Activated CD4-positive, alpha-beta T cell treated with anti-CD3 and anti-CD28 coated beads for 36 hours (primary cell): ENCODE results near the gene TERT. TPM values are rescaled to one million over a fixed set of nuclear protein-coding genes. Genes with fewer than 3 reads are reported as not detected.
"Not testable (repeated sequence)": the region's sequence is repeated elsewhere in the genome, so short reads cannot be mapped to it uniquely, and the experiment has no call there.

ENCODE experiments used
- ATAC-seq: fragments of 200-7000 bp; cut with Tn5 transposase; one replicate; pipeline ENCODE4 v1.10.0; 2021; ENCODE audit warnings: mild to moderate bottlenecking, moderate library complexity
- CTCF ChIA-PET: fragments of 350-600 bp; sonication (Branson Sonifier 250); formaldehyde crosslinking; loops from one replicate; lab custom pipeline; 2021; ENCODE audit warnings: antibody characterized with exemption; lab: Charles Lee
- POLR2A ChIA-PET: fragments of 350-600 bp; sonication (Branson Sonifier 250); formaldehyde crosslinking; loops from one replicate; lab custom pipeline; 2021; ENCODE audit warnings: antibody characterized with exemption, inconsistent platforms; lab: Charles Lee
- DNase-seq: peaks from one replicate; pipeline ENCODE4 v3.0.0-alpha.2; 2020
- H3K27ac Mint-ChIP-seq: one replicate; pipeline ENCODE4 v1.8.0; 2021; ENCODE audit warnings: mixed read lengths
- H3K27me3 Mint-ChIP-seq: one replicate; pipeline ENCODE4 v1.8.0; 2021; ENCODE audit warnings: mixed read lengths
- H3K36me3 Mint-ChIP-seq: one replicate; pipeline ENCODE4 v1.8.0; 2021; ENCODE audit warnings: low read depth, mixed read lengths
- H3K4me1 Mint-ChIP-seq: one replicate; pipeline ENCODE4 v1.8.0; 2021; ENCODE audit warnings: mixed read lengths
- H3K4me3 Mint-ChIP-seq: one replicate; pipeline ENCODE4 v1.8.0; 2021; ENCODE audit warnings: mild to moderate bottlenecking, moderate library complexity, mixed read lengths
- H3K9me3 Mint-ChIP-seq: one replicate; pipeline ENCODE4 v1.8.0; 2021; ENCODE audit warnings: low read depth, mixed read lengths
- intact Hi-C, 2 experiments: fragments of 100-400 bp; cut with DNase I in 1 of 2; cut with micrococcal nuclease in 1 of 2; formaldehyde crosslinking; loops; one replicate each; pipeline versions ENCODE4 v1.14.2 to v1.15.1; 2022 to 2024; cut with DNase I, micrococcal nuclease
- total RNA-seq, 2 experiments: library from RNA; stranded (reverse); gene quantifications; one replicate each; pipeline ENCODE4 v1.2.3, GENCODE V29; 2021

Gene TERT
- total RNA-seq, 2 experiments from 2014 or later: 8.5 to 11.9 TPM

GRCh38 chr5:1291611-1292080 is 3.2 kb downstream of the TERT start:
- ATAC-seq (no peak), DNase-seq (no peak)
- POLR2A ChIA-PET: no interaction called here
- Mint-ChIP-seq H3K27ac (no peak overlapping the region), H3K4me1 (peaks cover 11% of the 10 kb centered on the region), H3K4me3 (no peak overlapping the region), H3K36me3 (peaks cover 17% of the 10 kb centered on the region), H3K9me3 (no peaks in the 10 kb centered on the region), H3K27me3 (no peaks in the 10 kb centered on the region)
- intact Hi-C loops: no loop called here
- CTCF ChIA-PET: no interaction called here

GRCh38 chr5:1290956-1291355 is 3.9 kb downstream of the TERT start:
- H3K9me3 Mint-ChIP-seq, H3K27me3 Mint-ChIP-seq, H3K4me3 Mint-ChIP-seq, H3K27ac Mint-ChIP-seq, POLR2A ChIA-PET, ATAC-seq, CTCF ChIA-PET, intact Hi-C loops, DNase-seq: not testable (repeated sequence)
- peaks cover 11% of the 10 kb centered on the region for H3K4me1 Mint-ChIP-seq
- peaks cover 19% of the 10 kb centered on the region for H3K36me3 Mint-ChIP-seq

DNA sequence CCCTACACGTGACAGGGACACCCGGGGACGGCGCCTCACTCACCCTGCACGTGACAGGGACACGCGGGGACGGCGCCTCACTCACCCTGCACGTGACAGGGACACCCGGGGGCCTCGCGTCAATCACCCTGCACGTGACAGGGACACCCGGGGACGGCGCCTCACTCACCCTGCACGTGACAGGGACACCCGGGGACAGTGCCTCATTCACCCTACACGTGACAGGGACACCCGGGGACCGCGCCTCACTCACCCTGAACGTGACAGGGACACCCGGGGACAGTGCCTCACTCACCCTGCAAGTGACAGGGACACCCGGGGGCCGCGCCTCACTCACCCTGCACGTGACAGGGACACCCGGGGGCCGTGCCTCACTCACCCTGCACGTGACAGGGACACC is 5.3 kb downstream of the TERT start:
- CTCF ChIA-PET, H3K9me3 Mint-ChIP-seq, H3K27ac Mint-ChIP-seq, DNase-seq, H3K27me3 Mint-ChIP-seq, intact Hi-C loops, POLR2A ChIA-PET, H3K4me3 Mint-ChIP-seq, ATAC-seq: not testable (repeated sequence)
- peaks cover 11% of the 10 kb centered on the region for H3K4me1 Mint-ChIP-seq
- H3K36me3 Mint-ChIP-seq: peaks cover 20% of the 10 kb centered on the region

DNA sequence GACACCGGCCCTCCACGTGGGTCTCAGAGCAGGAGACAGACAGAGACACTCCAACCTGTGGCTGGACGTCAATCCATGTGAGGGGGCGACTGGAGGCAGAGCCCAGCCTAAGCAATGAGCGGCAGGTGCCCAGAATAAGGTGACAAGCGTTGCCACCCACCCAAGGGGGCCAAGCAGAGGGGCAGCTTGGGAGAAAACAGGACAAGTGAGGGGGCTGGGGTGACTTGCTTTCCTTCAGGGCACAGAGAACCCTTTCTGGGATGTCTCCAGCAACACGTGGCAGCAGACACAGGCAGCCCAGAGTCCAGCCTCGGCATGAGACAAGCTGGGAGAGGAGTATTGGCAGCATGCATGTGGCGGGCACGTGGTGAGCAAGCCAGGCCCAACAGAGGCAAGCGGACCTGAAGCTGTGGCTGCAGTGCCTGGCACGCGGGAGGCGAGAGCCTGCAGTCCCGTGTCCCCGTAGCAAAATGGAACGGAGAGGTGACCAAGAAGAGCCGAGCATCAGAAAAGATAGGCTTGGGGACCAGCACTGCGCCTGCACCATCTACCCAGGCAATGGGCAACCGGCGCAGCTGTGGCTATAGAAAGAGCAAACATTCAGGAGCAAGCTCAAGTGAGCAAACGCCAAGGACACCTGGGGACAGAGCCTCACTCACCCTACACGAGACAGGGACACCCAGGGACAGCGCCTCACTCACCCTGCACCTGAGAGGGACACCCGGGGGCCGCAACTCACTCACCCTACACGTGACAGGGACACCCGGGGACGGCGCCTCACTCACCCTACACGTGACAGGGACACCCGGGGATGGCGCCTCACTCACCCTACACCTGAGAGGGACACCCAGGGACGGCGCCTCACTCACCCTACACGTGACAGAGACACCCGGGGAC is 6.2 kb downstream of the TERT start:
- Mint-ChIP-seq H3K9me3 (no peaks in the 10 kb centered on the region), H3K36me3 (peaks cover 20% of the 10 kb centered on the region), H3K4me1 (peaks cover 10% of the 10 kb centered on the region), H3K4me3 (no peak overlapping the region), H3K27ac (no peak overlapping the region), H3K27me3 (no peaks in the 10 kb centered on the region)
- DNase-seq (no peak), ATAC-seq (no peak)
- ChIA-PET POLR2A (no interaction called here), CTCF (interaction anchor here (1.1 kb wide), 1 partner anchor 27 kb away, joined by 3 read pairs; no protein-coding TSS in a partner anchor)
- intact Hi-C loops: no loop called here

- no peak for ATAC-seq
- Mint-ChIP-seq H3K4me3 (no peak overlapping the region), H3K9me3 (no peaks in the 10 kb centered on the region), H3K27me3 (no peaks in the 10 kb centered on the region), H3K36me3 (peaks cover 14% of the 10 kb centered on the region), H3K4me1 (no peaks in the 10 kb centered on the region), H3K27ac (no peak overlapping the region)
- ChIA-PET POLR2A (no interaction called here), CTCF (no interaction called here)
- no peak for DNase-seq
- intact Hi-C loops: no loop called here
Measured at GRCh38 chr5:1285883-1286291, 9.0 kb downstream of the TERT start.

DNA sequence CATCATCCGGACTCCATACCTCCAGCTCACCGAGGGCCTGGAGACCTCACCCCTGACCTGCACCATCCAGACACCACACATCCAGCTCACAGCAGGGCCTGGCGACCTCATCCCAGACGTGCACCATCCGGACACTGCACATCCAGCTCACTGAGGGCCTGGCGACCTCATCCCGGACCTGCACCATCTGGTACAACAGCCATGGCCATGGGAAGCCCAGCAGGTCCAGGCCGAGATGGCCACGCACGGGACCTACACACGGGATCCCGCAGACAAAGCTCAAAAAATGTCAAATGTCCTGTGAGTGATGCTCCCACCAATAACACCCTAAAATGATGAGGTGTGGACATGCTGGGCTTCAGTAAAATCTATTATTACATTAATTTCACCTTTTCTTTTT is 9.7 kb downstream of the TERT start:
- ChIA-PET CTCF (no interaction called here), POLR2A (no interaction called here)
- H3K36me3 Mint-ChIP-seq: peaks cover 14% of the 10 kb centered on the region
- ATAC-seq (no peak), DNase-seq (no peak)
- H3K4me1 Mint-ChIP-seq: no peaks in the 10 kb centered on the region
- no peak overlapping the region for H3K4me3 Mint-ChIP-seq
- H3K27me3 Mint-ChIP-seq: no peaks in the 10 kb centered on the region
- H3K9me3 Mint-ChIP-seq: no peaks in the 10 kb centered on the region
- no peak overlapping the region for H3K27ac Mint-ChIP-seq
- intact Hi-C loops: no loop called here

GRCh38 chr5:1284336-1284970 is 10.4 kb downstream of the TERT start:
- ATAC-seq, H3K4me3 Mint-ChIP-seq, H3K9me3 Mint-ChIP-seq, CTCF ChIA-PET, H3K4me1 Mint-ChIP-seq, POLR2A ChIA-PET, H3K27ac Mint-ChIP-seq, intact Hi-C loops, H3K27me3 Mint-ChIP-seq, DNase-seq: not testable (repeated sequence)
- peaks cover 14% of the 10 kb centered on the region for H3K36me3 Mint-ChIP-seq

- H3K9me3 Mint-ChIP-seq, intact Hi-C loops, ATAC-seq, CTCF ChIA-PET, DNase-seq, H3K4me3 Mint-ChIP-seq, H3K4me1 Mint-ChIP-seq, H3K27me3 Mint-ChIP-seq, H3K27ac Mint-ChIP-seq, POLR2A ChIA-PET: not testable (repeated sequence)
- H3K36me3 Mint-ChIP-seq: peaks cover 16% of the 10 kb centered on the region
Measured at GRCh38 chr5:1283729-1284041, 11.2 kb downstream of the TERT start.

DNA sequence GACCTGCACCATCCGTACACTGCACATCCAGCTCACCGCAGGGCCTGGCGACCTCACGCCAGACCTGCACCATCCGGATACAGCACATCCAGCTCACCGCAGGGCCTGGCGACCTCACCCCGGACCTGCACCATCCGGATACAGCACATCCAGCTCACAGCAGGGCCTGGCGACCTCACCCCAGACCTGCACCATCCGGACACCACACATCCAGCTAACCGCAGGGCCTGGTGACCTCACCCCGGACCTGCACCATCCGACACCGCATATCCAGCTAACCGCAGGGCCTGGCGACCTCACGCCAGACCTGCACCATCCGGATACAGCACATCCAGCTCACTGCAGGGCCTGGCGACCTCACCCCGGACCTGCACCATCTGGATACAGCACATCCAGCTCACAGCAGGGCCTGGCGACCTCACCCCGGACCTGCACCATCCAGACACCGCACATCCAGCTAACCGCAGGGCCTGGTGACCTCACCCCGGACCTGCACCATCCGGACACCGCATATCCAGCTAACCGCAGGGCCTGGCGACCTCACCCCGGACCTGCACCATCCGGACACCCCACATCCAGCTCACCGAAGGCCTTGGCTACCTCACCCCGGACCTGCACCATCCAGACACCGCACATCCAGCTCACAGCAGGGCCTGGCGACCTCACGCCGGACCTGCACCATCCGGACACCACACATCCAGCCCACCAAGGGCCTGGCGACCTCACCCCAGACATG is 11.7 kb downstream of the TERT start:
- DNase-seq, H3K4me1 Mint-ChIP-seq, H3K27me3 Mint-ChIP-seq, intact Hi-C loops, H3K4me3 Mint-ChIP-seq, H3K9me3 Mint-ChIP-seq, ATAC-seq, H3K27ac Mint-ChIP-seq, CTCF ChIA-PET: not testable (repeated sequence)
- POLR2A ChIA-PET: interaction anchor here (0.6 to 0.7 kb wide), 2 partner anchors 36 to 252 kb away, joined by 3 to 4 read pairs; no protein-coding TSS in a partner anchor
- H3K36me3 Mint-ChIP-seq: peaks cover 16% of the 10 kb centered on the region

DNA sequence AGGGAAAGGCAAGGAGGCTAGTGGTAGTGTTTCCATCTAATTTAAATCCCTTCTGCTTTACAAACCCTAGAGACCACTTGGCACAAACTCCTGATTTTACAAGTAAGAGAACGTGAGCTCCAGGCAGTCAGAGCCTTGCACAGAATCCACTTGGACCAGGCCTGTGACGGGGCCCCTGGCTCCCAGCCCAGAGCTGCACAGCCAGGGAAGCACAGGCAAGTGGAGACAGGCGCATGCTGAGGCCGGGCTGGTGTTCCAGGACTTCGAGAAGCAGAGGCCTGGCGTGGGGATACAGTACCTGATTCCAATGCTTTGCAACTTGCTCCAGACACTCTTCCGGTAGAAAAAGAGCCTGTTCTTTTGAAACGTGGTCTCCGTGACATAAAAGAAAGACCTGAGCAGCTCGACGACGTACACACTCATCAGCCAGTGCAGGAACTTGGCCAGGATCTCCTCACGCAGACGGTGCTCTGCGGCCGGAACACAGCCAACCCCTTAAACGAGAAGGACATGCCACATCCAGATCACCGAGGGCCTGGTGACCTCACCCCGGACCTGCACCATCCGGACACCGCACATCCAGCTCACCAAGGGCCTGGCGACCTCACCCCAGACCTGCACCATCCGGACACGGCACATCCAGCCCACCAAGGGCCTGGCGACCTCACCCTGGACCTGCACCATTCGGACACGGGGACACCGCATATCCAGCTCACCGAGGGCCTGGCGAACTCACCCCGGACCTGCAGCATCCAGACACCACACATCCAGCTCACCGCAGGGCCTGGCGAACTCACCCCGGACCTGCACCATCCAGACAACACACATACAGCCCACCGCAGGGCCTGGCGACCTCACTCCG is 12.5 kb downstream of the TERT start:
- ChIA-PET POLR2A (interaction anchor here (0.6 to 0.7 kb wide), 2 partner anchors 36 to 252 kb away, joined by 3 to 4 read pairs; no protein-coding TSS in a partner anchor), CTCF (no interaction called here)
- H3K27me3 Mint-ChIP-seq: no peaks in the 10 kb centered on the region
- H3K9me3 Mint-ChIP-seq: no peaks in the 10 kb centered on the region
- H3K4me3 Mint-ChIP-seq: no peak overlapping the region
- no peaks in the 10 kb centered on the region for H3K4me1 Mint-ChIP-seq
- H3K27ac Mint-ChIP-seq: no peak overlapping the region
- no peak for DNase-seq
- peaks cover 15% of the 10 kb centered on the region for H3K36me3 Mint-ChIP-seq
- ATAC-seq: no peak
- intact Hi-C loops: no loop called here
